HCT116 (cell line): ENCODE results near the gene UTRN. TPM values are rescaled to one million over a fixed set of nuclear protein-coding genes. Genes with fewer than 3 reads are reported as not detected.

Experiments used
- ATAC-seq: fragments of 200-7000 bp; cut with Tn5 transposase; 2 replicates; pipeline ENCODE4 v1.9.1; 2020; ENCODE audit warnings: mild to moderate bottlenecking, moderate library complexity
- BruUV-seq: library from RNA; stranded (reverse); fragments of 400-500 nt; replicated peaks from 2 replicates; lab custom pipeline; 2021; lab: Mats Ljungman, UMichigan
- CTCF ChIA-PET: fragments of 300-600 bp; sonication (Branson Sonifier 250); formaldehyde crosslinking; loops from one replicate; lab custom pipeline; 2021; ENCODE audit warnings: antibody characterized with exemption; lab: Charles Lee
- POLR2A ChIA-PET: fragments of 300-600, 350-600 bp; sonication (Branson Sonifier 250); formaldehyde crosslinking; loops from one replicate; lab custom pipeline; 2021; ENCODE audit warnings: antibody characterized with exemption; lab: Charles Lee
- RAD21 ChIA-PET, 2 experiments: fragments of 300-600 bp; sonication (Branson Sonifier 250); formaldehyde crosslinking; loops; one replicate each; lab custom pipeline; 2023; ENCODE audit warnings: low total read pairs in 2 of 2; ENCODE audit not compliant: uncharacterized antibody in 2 of 2, unreplicated experiment in 2 of 2, low non-redundant PET in 1 of 2; lab: Charles Lee
- DNase-seq: peaks from one replicate; pipeline ENCODE4 v3.0.0-alpha.2; 2010; ENCODE audit warnings: low read depth, low spot score
- H2AFZ ChIP-seq: fragments of 200-600 bp; shearing (Covaris generic), sonication (generic); 2 replicates; pipeline ENCODE4 v1.6.1; 2017; ENCODE audit warnings: low read depth, mixed run types, mixed read lengths, antibody characterized with exemption, low read length; ENCODE audit not compliant: poor library complexity, severe bottlenecking
- H3K27ac ChIP-seq: 2 replicates; pipeline ENCODE4 v1.5.1; 2012; ENCODE audit warnings: low read depth, low read length
- H3K27me3 ChIP-seq: fragments of 200-600 bp; sonication (generic); 2 replicates; pipeline ENCODE4 v1.6.1; 2016; ENCODE audit warnings: mixed run types, low read length, mixed read lengths; ENCODE audit not compliant: insufficient read depth
- H3K36me3 ChIP-seq, 2 experiments: fragments of 200-500 bp in 1 of 2; fragments of 200-600 bp in 1 of 2; sonication (Bioruptor generic) in 1 of 2; sonication (generic) in 1 of 2; 2 replicates each; pipeline versions ENCODE4 v1.5.1 to v1.6.1; 2014 to 2016; ENCODE audit warnings: low read length in 2 of 2, inconsistent platforms in 1 of 2, mixed read lengths in 1 of 2, mixed run types in 1 of 2; ENCODE audit not compliant: insufficient read depth in 2 of 2, control insufficient read depth in 1 of 2
- H3K4me1 ChIP-seq, 2 experiments: fragments of 200-600 bp in 1 of 2; sonication (generic) in 1 of 2; 2 replicates each; pipeline versions ENCODE4 v1.5.1 to v1.6.1; 2012 to 2017; ENCODE audit warnings: low read length in 2 of 2, inconsistent platforms in 1 of 2, mild to moderate bottlenecking in 1 of 2, mixed read lengths in 1 of 2, mixed run types in 1 of 2, moderate library complexity in 1 of 2; ENCODE audit not compliant: insufficient read depth in 2 of 2, control insufficient read depth in 1 of 2
- H3K4me2 ChIP-seq: fragments of 200-600 bp; sonication (generic); 2 replicates; pipeline ENCODE4 v1.6.1; 2017; ENCODE audit warnings: mixed run types, low read length, mixed read lengths
- H3K4me3 ChIP-seq, 2 experiments: fragments of 200-600 bp in 1 of 2; sonication (generic) in 1 of 2; replicated peaks in 1 of 2; 2 replicates each; pipeline ENCODE4 v1.5.1; 2011 to 2016; ENCODE audit warnings: low read length in 2 of 2, control low read depth in 1 of 2, low read depth in 1 of 2, mild to moderate bottlenecking in 1 of 2, mixed read lengths in 1 of 2, mixed run types in 1 of 2
- H3K79me2 ChIP-seq: fragments of 200-600 bp; sonication (generic); 2 replicates; pipeline ENCODE4 v1.6.1; 2017; ENCODE audit warnings: mild to moderate bottlenecking, mixed run types, low read length, moderate library complexity, mixed read lengths; ENCODE audit not compliant: insufficient read depth
- H3K9ac ChIP-seq: fragments of 200-600 bp; sonication (generic); 2 replicates; pipeline ENCODE4 v1.6.1; 2016; ENCODE audit warnings: low read length, mixed read lengths
- H3K9me2 ChIP-seq: fragments of 200-600 bp; sonication (generic), shearing (Covaris generic); 2 replicates; pipeline ENCODE4 v1.6.1; 2017; ENCODE audit warnings: mixed run types, mild to moderate bottlenecking, moderate library complexity; ENCODE audit not compliant: insufficient read depth
- H3K9me3 ChIP-seq, 2 experiments: fragments of 200-500 bp in 1 of 2; fragments of 200-600 bp in 1 of 2; sonication (Bioruptor generic) in 1 of 2; sonication (generic) in 1 of 2; 2 replicates each; pipeline ENCODE4 v1.6.1; 2014 to 2017; ENCODE audit warnings: low read length in 2 of 2, mixed read lengths in 2 of 2, inconsistent platforms in 1 of 2, low read depth in 1 of 2, mild to moderate bottlenecking in 1 of 2, mixed run types in 1 of 2, moderate library complexity in 1 of 2; ENCODE audit not compliant: control insufficient read depth in 1 of 2, insufficient read depth in 1 of 2
- H4K20me1 ChIP-seq: fragments of 200-600 bp; sonication (generic), shearing (Covaris generic); 2 replicates; pipeline ENCODE4 v1.6.1; 2017; ENCODE audit warnings: mixed run types, mild to moderate bottlenecking, moderate library complexity; ENCODE audit not compliant: insufficient read depth
- JUND ChIP-seq: IDR thresholded peaks from 2 replicates; pipeline ENCODE4 v1.6.1; 2012
- SIN3A ChIP-seq: IDR thresholded peaks from 2 replicates; pipeline ENCODE4 v1.6.1; 2012; ENCODE audit warnings: low read depth
- SRF ChIP-seq: IDR thresholded peaks from 2 replicates; pipeline ENCODE4 v1.6.1; 2012; ENCODE audit warnings: low read depth
- ZBTB33 ChIP-seq: IDR thresholded peaks from 2 replicates; pipeline ENCODE4 v1.6.1; 2011; ENCODE audit warnings: mild to moderate bottlenecking, low read length, moderate library complexity; ENCODE audit not compliant: insufficient replicate concordance; ENCODE audit errors: extremely low read depth
- ZNF274 ChIP-seq: fragments of 200-500 bp; sonication (Bioruptor generic); IDR thresholded peaks from 2 replicates; pipeline ENCODE4 v1.6.1; 2014; ENCODE audit warnings: mild to moderate bottlenecking, low read depth, low read length, inconsistent platforms
- intact Hi-C: fragments of 100-400 bp; cut with micrococcal nuclease; formaldehyde crosslinking; loops from 2 replicates; pipeline ENCODE4 v1.10.0; 2022
- total RNA-seq: library from RNA; stranded (reverse); gene quantifications from one replicate; pipeline ENCODE4 v1.2.1, GENCODE V29; 2021; ENCODE audit not compliant: unreplicated experiment

Gene UTRN
- total RNA-seq, 1 experiment from 2014 or later, result 28.4 TPM

- TF ChIP-seq ZBTB33, result no peak
- no peak for TF ChIP-seq ZNF274
- TF ChIP-seq SRF, result no peak
Observed at GRCh38 chr6:144265061-144265357, 20.1 kb upstream of the UTRN start (continued).

DNA sequence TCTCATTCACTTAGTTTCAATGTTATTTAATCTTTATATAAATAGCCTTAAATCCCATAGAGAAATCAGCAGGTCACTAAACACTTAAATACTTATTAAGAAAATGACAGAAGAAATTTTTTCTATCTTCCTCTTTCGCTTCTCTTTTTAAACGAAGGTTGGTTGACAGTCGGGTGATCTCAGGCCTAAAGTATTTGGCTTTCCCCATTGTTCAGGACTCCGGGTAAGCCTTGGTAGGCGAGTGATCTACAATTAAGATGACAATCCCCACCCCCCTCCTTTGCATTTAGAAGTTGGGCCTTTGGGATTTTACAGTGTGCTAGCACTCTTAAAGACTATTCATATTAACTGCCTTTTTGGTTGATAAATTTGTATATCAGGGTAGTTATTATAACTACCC is 19.7 kb upstream of the UTRN start:
- Histone ChIP-seq H3K4me1 (peaks cover 23 to 32% of the 10 kb centered on the region in 2 experiments), H3K27me3 (no peaks in the 10 kb centered on the region), H3K9me2 (no peaks in the 10 kb centered on the region), H3K79me2 (no peaks in the 10 kb centered on the region), H3K9ac (peak overlapping the region; percentile 50), H3K4me3 (peak overlapping the region in 1 of 2 experiments; percentile 21; a peak in 2 of 4 replicates), H3K4me2 (peak overlapping the region; percentile 90), H3K27ac (peak overlapping the region; percentile 41; the same call in 1 of the 2 replicates), H4K20me1 (no peaks in the 10 kb centered on the region), H3K36me3 (no peaks in the 10 kb centered on the region), H3K9me3 (peaks cover 0 to 1% of the 10 kb centered on the region in 2 experiments; a peak in 1 of 4 replicates), H2AFZ (peak overlapping the region; percentile 89)
- CTCF ChIA-PET, result no interaction called here
- POLR2A ChIA-PET, result no interaction called here
- intact Hi-C loops, result no loop called here
- RAD21 ChIA-PET, result no interaction called here
- DNase-seq (no peak), ATAC-seq (peak; percentile 41; the same call in 1 of the 2 replicates)
- BruUV-seq, result no TSS peak
- no peak for TF ChIP-seq SIN3A
- TF ChIP-seq JUND, result peak; percentile 34; the same call in 1 of the 2 replicates
